ENCODE measurements around the gene RNASE1.

DNA sequence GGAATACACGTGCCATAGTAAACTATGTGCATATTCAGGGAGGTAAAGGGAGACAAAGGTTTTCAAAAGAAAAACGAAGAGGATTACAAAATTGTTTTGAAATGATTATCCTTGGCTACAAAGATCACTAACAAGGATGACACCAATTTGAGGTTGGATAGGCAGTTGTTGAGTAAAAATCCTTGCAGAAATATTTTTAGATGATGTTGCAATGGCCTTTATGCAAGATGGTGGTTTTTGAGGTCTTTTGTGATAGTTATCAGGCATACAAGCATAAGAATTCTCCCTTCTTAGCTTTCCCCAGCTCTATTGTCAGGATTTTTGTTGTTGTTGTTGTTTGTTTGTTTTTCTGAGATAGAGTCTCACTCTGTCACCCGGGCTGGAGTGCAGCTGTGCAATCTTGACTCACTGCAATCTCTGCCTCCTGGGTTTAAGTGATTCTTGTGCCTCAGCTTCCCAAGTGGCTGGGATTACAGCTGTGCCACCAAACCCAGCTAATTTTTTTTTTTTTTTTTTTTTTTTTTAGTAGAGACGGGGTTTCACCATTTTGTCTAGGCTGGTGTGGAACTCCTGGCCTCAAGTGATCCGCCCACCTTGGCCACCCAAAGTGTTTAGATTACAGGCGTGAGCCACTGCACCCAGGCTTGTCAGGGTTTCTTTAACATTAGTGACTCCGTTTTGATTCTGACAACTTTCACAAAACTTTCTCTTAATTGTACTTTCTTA lies 7.8 kb downstream of the RNASE1 start:
- no peak for TF ChIP-seq RAD21 (conservative IDR thresholded peaks at IDR 0.05)
- TF ChIP-seq, protein P1, sequence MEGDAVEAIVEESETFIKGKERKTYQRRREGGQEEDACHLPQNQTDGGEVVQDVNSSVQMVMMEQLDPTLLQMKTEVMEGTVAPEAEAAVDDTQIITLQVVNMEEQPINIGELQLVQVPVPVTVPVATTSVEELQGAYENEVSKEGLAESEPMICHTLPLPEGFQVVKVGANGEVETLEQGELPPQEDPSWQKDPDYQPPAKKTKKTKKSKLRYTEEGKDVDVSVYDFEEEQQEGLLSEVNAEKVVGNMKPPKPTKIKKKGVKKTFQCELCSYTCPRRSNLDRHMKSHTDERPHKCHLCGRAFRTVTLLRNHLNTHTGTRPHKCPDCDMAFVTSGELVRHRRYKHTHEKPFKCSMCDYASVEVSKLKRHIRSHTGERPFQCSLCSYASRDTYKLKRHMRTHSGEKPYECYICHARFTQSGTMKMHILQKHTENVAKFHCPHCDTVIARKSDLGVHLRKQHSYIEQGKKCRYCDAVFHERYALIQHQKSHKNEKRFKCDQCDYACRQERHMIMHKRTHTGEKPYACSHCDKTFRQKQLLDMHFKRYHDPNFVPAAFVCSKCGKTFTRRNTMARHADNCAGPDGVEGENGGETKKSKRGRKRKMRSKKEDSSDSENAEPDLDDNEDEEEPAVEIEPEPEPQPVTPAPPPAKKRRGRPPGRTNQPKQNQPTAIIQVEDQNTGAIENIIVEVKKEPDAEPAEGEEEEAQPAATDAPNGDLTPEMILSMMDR (IDR thresholded peaks at IDR 0.05; ENCODE audit: poor library complexity, severe bottlenecking) = no peak
- no peak for TF ChIP-seq TAF1 (IDR thresholded peaks at IDR 0.05; ENCODE audit: low read depth)
- no peak for TF ChIP-seq EP300 (conservative IDR thresholded peaks at IDR 0.05; ENCODE audit: poor library complexity, severe bottlenecking)
- TF ChIP-seq POLR2AphosphoS5 (IDR thresholded peaks at IDR 0.05) = no peak
- TF ChIP-seq MXI1 (conservative IDR thresholded peaks at IDR 0.05; ENCODE audit: poor library complexity, severe bottlenecking) = no peak
- TF ChIP-seq, protein P2, sequence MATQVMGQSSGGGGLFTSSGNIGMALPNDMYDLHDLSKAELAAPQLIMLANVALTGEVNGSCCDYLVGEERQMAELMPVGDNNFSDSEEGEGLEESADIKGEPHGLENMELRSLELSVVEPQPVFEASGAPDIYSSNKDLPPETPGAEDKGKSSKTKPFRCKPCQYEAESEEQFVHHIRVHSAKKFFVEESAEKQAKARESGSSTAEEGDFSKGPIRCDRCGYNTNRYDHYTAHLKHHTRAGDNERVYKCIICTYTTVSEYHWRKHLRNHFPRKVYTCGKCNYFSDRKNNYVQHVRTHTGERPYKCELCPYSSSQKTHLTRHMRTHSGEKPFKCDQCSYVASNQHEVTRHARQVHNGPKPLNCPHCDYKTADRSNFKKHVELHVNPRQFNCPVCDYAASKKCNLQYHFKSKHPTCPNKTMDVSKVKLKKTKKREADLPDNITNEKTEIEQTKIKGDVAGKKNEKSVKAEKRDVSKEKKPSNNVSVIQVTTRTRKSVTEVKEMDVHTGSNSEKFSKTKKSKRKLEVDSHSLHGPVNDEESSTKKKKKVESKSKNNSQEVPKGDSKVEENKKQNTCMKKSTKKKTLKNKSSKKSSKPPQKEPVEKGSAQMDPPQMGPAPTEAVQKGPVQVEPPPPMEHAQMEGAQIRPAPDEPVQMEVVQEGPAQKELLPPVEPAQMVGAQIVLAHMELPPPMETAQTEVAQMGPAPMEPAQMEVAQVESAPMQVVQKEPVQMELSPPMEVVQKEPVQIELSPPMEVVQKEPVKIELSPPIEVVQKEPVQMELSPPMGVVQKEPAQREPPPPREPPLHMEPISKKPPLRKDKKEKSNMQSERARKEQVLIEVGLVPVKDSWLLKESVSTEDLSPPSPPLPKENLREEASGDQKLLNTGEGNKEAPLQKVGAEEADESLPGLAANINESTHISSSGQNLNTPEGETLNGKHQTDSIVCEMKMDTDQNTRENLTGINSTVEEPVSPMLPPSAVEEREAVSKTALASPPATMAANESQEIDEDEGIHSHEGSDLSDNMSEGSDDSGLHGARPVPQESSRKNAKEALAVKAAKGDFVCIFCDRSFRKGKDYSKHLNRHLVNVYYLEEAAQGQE (IDR thresholded peaks at IDR 0.05; ENCODE audit: borderline replicate concordance) = no peak
- no peak for TF ChIP-seq EZH2 (IDR thresholded peaks at IDR 0.05; ENCODE audit: borderline replicate concordance, insufficient read depth, low read length, poor library complexity, severe bottlenecking)

All from neural cell (in vitro differentiated cells).